GM12872 (cell line): ENCODE data around the gene DDX50.

Experiments
- TF ChIP-seq, protein P1 (sequence below): IDR thresholded peaks from 3 replicates; pipeline ENCODE4 v1.5.1; 2011; ENCODE audit warnings: low read depth, mild to moderate bottlenecking, low read length, moderate library complexity; ENCODE audit not compliant: insufficient read depth

The DDX50 gene

DNA sequence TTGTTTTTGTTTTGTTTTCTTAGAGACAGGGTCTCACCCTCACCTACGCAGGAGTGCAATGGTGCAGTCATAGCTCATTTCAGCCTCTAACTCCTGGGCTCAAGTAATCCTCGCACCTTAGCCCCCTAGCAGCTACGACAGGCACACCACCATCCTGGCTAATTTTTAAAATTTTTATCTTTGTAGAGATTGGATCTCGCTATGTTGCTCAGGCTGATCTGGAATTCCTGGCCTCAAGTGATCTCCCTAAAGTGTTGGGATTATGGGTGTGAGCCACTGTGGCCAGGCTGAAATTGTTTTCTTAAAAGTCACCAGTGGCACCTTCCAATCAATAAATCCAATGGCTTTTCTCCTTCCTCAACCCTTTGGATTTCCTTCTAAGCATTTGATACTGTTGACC is 20.9 kb upstream of the DDX50 start:
- TF ChIP-seq, protein P1, sequence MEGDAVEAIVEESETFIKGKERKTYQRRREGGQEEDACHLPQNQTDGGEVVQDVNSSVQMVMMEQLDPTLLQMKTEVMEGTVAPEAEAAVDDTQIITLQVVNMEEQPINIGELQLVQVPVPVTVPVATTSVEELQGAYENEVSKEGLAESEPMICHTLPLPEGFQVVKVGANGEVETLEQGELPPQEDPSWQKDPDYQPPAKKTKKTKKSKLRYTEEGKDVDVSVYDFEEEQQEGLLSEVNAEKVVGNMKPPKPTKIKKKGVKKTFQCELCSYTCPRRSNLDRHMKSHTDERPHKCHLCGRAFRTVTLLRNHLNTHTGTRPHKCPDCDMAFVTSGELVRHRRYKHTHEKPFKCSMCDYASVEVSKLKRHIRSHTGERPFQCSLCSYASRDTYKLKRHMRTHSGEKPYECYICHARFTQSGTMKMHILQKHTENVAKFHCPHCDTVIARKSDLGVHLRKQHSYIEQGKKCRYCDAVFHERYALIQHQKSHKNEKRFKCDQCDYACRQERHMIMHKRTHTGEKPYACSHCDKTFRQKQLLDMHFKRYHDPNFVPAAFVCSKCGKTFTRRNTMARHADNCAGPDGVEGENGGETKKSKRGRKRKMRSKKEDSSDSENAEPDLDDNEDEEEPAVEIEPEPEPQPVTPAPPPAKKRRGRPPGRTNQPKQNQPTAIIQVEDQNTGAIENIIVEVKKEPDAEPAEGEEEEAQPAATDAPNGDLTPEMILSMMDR: no peak

DNA sequence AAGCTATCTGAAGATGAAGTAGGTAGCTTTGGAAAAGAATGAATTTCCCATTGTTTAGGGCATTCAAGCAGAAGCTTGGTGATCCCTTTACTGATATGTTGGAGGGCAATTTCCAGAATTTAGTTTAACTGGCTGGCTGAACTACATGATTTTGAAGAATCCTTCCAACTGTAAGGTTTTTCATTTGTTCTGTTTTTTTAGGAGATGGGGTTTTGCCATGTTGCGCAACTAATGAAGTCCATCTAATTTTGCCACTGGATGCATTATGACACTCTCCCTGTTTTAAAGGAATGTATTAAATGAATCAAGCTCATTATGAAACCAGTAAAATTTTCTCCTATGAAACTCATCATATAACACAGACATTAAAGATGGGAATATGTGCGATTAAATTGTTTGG is 6.1 kb upstream of the DDX50 start:
- TF ChIP-seq, protein P1: no peak

DNA sequence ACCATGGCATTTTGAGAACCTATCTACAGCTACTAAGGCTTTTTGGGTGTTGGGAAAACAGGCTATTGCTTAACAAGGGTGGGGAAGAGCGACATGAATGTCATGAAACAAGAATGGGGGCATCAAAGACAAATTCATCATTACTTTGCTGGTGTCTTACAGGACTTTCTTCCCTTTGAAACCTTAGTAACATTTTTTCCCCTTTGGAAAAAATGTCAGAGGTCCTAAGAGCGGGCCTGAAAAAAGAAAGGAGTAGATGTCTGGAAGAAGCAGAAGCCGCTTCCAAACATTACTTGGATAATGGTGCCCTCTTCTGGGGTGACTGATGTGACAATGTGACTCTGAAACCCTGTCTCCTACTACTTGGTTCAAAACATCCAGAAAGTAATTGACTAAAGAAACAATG is 3.8 kb upstream of the DDX50 start:
- TF ChIP-seq, protein P1: peak; percentile 46

DNA sequence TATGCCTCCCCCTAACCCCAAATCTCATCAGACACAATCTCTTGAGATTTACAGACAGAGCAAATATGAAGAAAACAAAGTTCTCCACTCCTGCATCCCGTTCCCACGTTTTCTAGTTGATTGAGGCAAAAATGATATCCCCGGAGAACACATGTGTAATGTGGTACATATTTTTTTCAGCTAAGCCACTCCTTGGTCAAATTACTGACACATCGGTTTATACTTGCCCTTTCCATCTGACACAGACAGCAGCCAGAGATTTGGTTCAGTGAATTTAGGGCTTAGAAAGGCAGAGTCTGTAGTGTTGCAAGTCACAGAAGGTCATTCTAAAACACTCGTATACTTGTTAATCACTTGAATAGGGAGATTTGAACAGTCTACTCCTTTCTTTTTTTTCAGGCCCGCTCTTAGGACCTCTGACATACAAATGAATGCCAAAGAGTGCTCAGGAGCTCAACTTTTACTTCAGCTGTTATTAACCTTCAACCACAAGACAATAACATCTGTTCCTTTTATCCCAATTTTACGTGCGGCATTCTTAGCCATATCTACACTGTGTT is 1.8 kb upstream of the DDX50 start:
- TF ChIP-seq, protein P1: no peak

DNA sequence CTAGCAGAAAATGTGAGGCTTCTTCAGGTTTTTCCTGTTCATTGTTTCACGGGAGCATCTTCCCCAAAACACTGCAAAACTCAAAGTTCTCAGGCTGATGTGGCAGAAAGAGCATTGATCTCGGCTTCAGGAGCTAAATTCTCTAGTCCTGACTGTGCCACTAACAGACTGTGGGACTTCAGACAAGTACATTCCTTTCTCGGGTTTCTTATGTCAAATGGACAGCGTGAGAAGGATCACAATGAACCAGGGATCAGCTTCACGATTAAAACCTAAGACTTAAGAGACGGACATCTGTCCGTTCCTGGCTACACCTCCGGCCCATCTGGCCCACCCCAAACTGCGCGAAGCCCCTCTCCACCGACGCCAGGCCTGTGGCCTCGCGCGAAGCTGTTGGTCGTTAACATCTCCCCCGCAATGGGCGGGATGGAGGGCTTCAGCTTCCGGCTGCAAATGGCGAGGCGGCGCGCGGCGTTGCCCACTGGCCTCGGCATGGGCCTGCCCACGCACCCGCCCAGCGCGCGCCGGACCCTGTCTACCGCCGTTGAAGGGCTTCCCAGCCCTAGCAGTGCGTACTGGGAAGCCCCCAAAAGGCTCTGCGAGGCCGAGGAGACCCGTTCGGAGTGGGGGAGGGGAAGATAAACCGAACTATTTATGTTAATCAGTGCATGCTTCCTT is 549 bp upstream of the DDX50 start:
- TF ChIP-seq, protein P1: no peak

DNA sequence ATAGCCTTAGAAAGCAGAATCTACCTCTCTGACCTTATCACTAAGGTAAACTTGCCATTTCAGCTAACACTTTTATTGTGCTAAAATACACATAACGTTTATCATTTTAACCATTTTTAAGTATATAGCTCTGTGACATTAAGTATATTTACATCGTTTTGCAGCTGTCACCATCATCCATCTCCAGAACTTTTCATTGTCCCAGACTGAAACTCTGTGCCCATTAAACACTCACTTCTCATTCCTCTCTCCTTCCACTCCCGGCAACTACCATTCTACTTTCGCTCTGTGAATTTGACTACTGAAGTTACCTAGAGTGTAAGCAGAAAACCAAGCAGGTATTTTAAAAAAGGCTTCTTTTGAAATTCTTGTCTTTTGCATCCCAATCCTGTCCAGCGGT is 1.3 kb downstream of the DDX50 start:
- TF ChIP-seq, protein P1: no peak

DNA sequence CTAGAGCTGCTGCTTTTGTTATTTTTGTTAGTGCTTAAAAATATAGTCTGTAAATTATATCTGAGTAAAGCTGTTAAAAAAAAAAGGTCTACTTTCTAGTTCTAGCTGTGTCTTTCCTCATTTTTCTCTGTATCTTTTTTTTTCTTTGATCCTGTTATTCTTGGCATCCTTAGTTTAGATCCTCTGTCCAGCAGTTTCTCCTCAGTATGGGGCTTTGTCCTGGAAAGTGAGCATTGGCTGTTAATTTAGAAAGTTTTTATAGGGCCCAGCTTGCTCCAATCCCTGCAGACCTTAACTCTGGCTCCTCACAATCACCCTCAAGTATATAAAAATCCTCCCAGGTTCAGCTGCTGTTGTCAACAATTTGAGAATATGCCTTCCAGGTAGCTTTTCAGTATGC is 23.5 kb downstream of the DDX50 start:
- TF ChIP-seq, protein P1: no peak
